GM19035 (cell line): ENCODE results near the gene CHMP6.

ENCODE experiments used
- ATAC-seq: cut with Tn5 transposase; IDR thresholded peaks from one replicate; pipeline ENCODE4 v1.9.1; 2021; ENCODE audit not compliant: unreplicated experiment

CHMP6 gene

GRCh38 chr17:80956321-80957190 lies 35.1 kb upstream of the CHMP6 start:
- no peak for ATAC-seq

GRCh38 chr17:80957461-80957941 lies 34.1 kb upstream of the CHMP6 start:
- ATAC-seq: no peak

- ATAC-seq: no peak
Measured at GRCh38 chr17:80959330-80960036, 32.2 kb upstream of the CHMP6 start.

GRCh38 chr17:80960037-80960796 lies 31.4 kb upstream of the CHMP6 start:
- ATAC-seq: no peak

GRCh38 chr17:80960797-80961452 lies 30.7 kb upstream of the CHMP6 start:
- ATAC-seq: no peak

- ATAC-seq: no peak
Measured at GRCh38 chr17:80961541-80962330, 29.9 kb upstream of the CHMP6 start.

- no peak for ATAC-seq
Measured at GRCh38 chr17:80962356-80963329, 29.0 kb upstream of the CHMP6 start.

GRCh38 chr17:80963812-80964543 lies 27.7 kb upstream of the CHMP6 start:
- no peak for ATAC-seq

GRCh38 chr17:80964544-80964856 lies 27.1 kb upstream of the CHMP6 start:
- ATAC-seq: no peak

- ATAC-seq: no peak
Measured at GRCh38 chr17:80964859-80965580, 26.6 kb upstream of the CHMP6 start.

- no peak for ATAC-seq
Measured at GRCh38 chr17:80965606-80966005, 26.0 kb upstream of the CHMP6 start.

GRCh38 chr17:80967404-80967872 lies 24.2 kb upstream of the CHMP6 start:
- no peak for ATAC-seq

- no peak for ATAC-seq
Measured at GRCh38 chr17:80968602-80969029, 23.0 kb upstream of the CHMP6 start.

GRCh38 chr17:80969030-80969673 lies 22.5 kb upstream of the CHMP6 start:
- no peak for ATAC-seq

- no peak for ATAC-seq
Measured at GRCh38 chr17:80969674-80970043, 22.0 kb upstream of the CHMP6 start.

GRCh38 chr17:80970044-80970761 lies 21.4 kb upstream of the CHMP6 start:
- ATAC-seq: no peak
